GM12878 (cell line): ENCODE results near the gene SMIM28.

Source experiments
- BCL3 ChIP-seq: IDR thresholded peaks from 2 replicates; pipeline ENCODE4 v1.6.1; 2011; ENCODE audit warnings: borderline replicate concordance, low read depth, mild to moderate bottlenecking, moderate library complexity, low read length; ENCODE audit not compliant: insufficient read depth, poor library complexity, severe bottlenecking
- LARP7 ChIP-seq: fragments of 450-650 bp; IDR thresholded peaks from 2 replicates; pipeline ENCODE4 v1.6.1; 2017; ENCODE audit warnings: mild to moderate bottlenecking
- NRF1 ChIP-seq: conservative IDR thresholded peaks from 2 replicates; pipeline ENCODE4 v1.6.1; 2011; ENCODE audit warnings: mild to moderate bottlenecking, low read depth, low read length, improper control_type of control experiment
- POLR2A ChIP-seq: IDR thresholded peaks from 2 replicates; pipeline ENCODE4 v1.6.1; 2011; ENCODE audit warnings: low read depth, mild to moderate bottlenecking, low read length
- SPI1 ChIP-seq: IDR thresholded peaks from 2 replicates; pipeline ENCODE4 v1.6.1; 2011; ENCODE audit warnings: low read depth, mild to moderate bottlenecking, low read length, moderate library complexity, borderline replicate concordance; ENCODE audit not compliant: insufficient read depth
- TF ChIP-seq, protein P1 (sequence below): fragments of 450-650 bp; IDR thresholded peaks from 2 replicates; pipeline ENCODE4 v1.6.1; 2017; ENCODE audit warnings: mild to moderate bottlenecking, low read depth, inconsistent platforms; ENCODE audit not compliant: poor library complexity, severe bottlenecking
- TF ChIP-seq, protein P2 (sequence below), 3 experiments: IDR thresholded peaks in 2 of 3; conservative IDR thresholded peaks in 1 of 3; 2 replicates each; pipeline ENCODE4 v1.5.1; 2011; ENCODE audit warnings: low read depth in 3 of 3, low read length in 3 of 3, mild to moderate bottlenecking in 3 of 3, control low read depth in 2 of 3, moderate library complexity in 2 of 3, inconsistent platforms in 1 of 3, mixed read lengths in 1 of 3; ENCODE audit not compliant: control insufficient read depth in 2 of 3, insufficient read depth in 1 of 3; ENCODE audit errors: extremely low read depth in 1 of 3

DNA sequence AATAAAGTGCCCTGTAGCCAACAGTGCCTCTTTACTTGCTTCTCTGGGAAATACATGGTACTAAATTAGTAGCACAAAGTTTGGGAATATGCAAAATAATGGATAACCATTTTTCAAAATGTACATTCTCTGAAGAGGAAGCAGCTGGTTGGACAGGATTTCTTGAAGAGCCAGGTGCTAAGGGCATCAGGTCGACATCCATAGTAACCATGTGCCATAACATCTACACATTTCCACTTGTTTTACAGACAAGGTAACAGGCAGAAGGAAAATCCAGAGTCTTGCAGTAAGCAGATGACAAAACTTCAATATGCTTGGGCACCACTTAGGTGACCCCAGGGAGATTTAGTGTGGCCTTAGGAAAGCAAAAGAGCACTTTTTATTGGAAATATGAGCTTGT is 36.5 kb upstream of the SMIM28 start:
- no peak for TF ChIP-seq NRF1
- TF ChIP-seq, protein P1, sequence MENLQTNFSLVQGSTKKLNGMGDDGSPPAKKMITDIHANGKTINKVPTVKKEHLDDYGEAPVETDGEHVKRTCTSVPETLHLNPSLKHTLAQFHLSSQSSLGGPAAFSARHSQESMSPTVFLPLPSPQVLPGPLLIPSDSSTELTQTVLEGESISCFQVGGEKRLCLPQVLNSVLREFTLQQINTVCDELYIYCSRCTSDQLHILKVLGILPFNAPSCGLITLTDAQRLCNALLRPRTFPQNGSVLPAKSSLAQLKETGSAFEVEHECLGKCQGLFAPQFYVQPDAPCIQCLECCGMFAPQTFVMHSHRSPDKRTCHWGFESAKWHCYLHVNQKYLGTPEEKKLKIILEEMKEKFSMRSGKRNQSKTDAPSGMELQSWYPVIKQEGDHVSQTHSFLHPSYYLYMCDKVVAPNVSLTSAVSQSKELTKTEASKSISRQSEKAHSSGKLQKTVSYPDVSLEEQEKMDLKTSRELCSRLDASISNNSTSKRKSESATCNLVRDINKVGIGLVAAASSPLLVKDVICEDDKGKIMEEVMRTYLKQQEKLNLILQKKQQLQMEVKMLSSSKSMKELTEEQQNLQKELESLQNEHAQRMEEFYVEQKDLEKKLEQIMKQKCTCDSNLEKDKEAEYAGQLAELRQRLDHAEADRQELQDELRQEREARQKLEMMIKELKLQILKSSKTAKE: no peak
- TF ChIP-seq SPI1: no peak
- no peak for TF ChIP-seq BCL3
- TF ChIP-seq, protein P2, sequence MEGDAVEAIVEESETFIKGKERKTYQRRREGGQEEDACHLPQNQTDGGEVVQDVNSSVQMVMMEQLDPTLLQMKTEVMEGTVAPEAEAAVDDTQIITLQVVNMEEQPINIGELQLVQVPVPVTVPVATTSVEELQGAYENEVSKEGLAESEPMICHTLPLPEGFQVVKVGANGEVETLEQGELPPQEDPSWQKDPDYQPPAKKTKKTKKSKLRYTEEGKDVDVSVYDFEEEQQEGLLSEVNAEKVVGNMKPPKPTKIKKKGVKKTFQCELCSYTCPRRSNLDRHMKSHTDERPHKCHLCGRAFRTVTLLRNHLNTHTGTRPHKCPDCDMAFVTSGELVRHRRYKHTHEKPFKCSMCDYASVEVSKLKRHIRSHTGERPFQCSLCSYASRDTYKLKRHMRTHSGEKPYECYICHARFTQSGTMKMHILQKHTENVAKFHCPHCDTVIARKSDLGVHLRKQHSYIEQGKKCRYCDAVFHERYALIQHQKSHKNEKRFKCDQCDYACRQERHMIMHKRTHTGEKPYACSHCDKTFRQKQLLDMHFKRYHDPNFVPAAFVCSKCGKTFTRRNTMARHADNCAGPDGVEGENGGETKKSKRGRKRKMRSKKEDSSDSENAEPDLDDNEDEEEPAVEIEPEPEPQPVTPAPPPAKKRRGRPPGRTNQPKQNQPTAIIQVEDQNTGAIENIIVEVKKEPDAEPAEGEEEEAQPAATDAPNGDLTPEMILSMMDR (IDR thresholded peaks at IDR 0.05 in 2 of 3, conservative IDR thresholded peaks at IDR 0.05 in 1 of 3; ENCODE audit: control insufficient read depth in 2 of 3, extremely low read depth in 1 of 3, insufficient read depth in 1 of 3, low read depth in 3 of 3, low read length in 3 of 3): no peak
- no peak for TF ChIP-seq POLR2A
- no peak for TF ChIP-seq LARP7
